Astrocyte of the cerebellum (primary cell): ENCODE results near the gene KCNJ1.

ENCODE experiments used
- DNase-seq: peaks from one replicate; pipeline ENCODE4 v3.0.0-alpha.2; 2011; ENCODE audit warnings: low read depth
- H3K4me3 ChIP-seq: 2 replicates; pipeline ENCODE4 v1.5.1; 2011; ENCODE audit warnings: mild to moderate bottlenecking, low read depth, low read length, moderate library complexity
- in situ Hi-C: cut with HindIII; loops from 2 replicates; pipeline ENCODE4 v1.10.0; 2017; ENCODE audit warnings: low sequenced_read_pairs
- TF ChIP-seq, protein P1 (sequence below): IDR thresholded peaks from 2 replicates; pipeline ENCODE4 v1.5.1; 2012; ENCODE audit warnings: low read length, low read depth, moderate library complexity, mild to moderate bottlenecking; ENCODE audit errors: missing control alignments

Gene KCNJ1

DNA sequence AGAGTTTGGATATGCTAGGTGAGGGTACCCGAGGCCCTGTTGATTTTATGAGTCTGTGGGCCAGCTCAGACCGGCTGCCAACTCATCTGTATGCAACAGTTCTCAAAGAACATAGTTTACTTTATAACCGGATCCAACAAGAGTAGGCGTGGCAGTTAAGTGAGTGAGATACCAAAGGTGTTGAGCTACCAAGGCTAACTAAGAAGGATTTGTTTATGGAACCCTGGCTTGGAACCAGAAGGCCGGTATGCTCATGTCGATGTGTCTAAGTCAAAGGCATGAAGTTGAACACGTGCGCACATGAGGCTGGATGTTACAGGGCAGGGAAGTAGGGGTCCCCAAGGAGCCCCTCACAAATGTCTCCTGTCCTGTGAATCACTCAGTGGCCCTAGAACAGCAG, at the start of gene KCNJ1:
Gene KCNJ1 (minus strand): TSS at position 20 of the 400 bp plus-strand sequence. CDS start 27,053 bp downstream, outside the sequence.
- in situ Hi-C loops, result no loop called here

DNA sequence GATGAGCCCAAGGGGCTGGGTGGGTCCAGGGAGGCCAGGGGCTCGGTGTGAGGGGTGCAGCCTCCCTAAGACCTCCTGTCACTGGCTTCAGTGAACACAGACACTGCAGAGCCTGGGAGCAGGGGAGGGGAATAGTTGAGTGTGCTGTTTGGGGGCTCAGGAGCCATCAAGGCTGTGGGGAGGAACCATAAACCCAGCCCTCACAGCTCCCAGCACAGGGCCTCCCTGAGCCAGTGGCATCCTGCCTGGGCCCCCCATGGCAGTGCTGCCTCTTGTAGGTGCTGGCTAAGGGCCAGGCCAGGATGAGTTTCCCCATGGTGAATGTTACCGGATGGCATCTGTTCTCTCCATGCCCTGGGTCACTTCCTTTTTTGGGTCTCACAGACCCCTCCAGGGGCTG, 49.6 kb upstream of the KCNJ1 start:
- DNase-seq, result no peak
- H3K4me3 ChIP-seq, result no peak overlapping the region
- in situ Hi-C loops, result no loop called here
- TF ChIP-seq, protein P1, sequence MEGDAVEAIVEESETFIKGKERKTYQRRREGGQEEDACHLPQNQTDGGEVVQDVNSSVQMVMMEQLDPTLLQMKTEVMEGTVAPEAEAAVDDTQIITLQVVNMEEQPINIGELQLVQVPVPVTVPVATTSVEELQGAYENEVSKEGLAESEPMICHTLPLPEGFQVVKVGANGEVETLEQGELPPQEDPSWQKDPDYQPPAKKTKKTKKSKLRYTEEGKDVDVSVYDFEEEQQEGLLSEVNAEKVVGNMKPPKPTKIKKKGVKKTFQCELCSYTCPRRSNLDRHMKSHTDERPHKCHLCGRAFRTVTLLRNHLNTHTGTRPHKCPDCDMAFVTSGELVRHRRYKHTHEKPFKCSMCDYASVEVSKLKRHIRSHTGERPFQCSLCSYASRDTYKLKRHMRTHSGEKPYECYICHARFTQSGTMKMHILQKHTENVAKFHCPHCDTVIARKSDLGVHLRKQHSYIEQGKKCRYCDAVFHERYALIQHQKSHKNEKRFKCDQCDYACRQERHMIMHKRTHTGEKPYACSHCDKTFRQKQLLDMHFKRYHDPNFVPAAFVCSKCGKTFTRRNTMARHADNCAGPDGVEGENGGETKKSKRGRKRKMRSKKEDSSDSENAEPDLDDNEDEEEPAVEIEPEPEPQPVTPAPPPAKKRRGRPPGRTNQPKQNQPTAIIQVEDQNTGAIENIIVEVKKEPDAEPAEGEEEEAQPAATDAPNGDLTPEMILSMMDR, result no peak

More for the DNA sequence above, at the start of gene KCNJ1:
- TF ChIP-seq, protein P1, result no peak
- no peak within 1 kb of the TSS for H3K4me3 ChIP-seq
- DNase-seq, result no peak

DNA sequence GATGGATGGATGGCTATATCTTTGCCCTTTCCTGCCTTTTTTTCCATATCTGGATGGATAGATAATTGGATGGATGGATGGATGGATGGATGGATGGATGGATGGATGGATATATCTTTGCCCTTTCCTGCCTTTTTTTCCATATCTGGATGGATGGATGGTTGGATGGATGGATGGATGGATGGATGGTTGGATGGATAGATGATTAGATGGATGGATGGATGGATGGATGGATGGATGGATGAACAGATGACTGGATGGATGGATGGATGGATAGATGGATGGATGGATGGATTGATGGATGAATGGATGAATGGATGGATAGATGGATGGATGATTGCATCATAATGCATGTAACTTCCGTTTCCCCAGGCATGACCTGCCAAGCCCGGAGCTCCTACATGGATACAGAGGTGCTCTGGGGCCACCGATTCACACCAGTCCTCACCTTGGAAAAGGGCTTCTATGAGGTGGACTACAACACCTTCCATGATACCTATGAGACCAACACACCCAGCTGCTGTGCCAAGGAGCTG, 49.0 kb upstream of the KCNJ1 start:
- TF ChIP-seq, protein P1, result no peak
- no peak overlapping the region for H3K4me3 ChIP-seq
- in situ Hi-C loops, result no loop called here
- no peak for DNase-seq

DNA sequence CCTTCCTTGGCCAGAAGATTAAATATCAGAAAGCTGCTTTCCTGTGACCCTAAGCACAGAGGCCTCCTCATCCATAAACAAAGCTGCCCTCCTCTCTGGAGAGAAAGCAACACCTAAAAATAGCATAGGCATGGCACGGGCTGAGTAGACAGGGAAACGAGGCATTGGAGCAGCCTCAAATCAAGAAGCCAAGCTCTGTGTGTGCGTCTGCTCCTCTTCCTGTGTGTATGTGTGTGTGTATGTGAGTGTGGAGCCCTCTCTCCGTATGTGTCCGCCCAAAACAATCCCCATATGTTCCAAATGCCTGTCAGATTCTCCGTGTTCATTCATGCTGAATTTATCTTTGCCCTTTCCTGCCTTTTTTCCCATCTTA, 48.0 kb upstream of the KCNJ1 start:
- in situ Hi-C loops, result no loop called here
- TF ChIP-seq, protein P1, result no peak

DNA sequence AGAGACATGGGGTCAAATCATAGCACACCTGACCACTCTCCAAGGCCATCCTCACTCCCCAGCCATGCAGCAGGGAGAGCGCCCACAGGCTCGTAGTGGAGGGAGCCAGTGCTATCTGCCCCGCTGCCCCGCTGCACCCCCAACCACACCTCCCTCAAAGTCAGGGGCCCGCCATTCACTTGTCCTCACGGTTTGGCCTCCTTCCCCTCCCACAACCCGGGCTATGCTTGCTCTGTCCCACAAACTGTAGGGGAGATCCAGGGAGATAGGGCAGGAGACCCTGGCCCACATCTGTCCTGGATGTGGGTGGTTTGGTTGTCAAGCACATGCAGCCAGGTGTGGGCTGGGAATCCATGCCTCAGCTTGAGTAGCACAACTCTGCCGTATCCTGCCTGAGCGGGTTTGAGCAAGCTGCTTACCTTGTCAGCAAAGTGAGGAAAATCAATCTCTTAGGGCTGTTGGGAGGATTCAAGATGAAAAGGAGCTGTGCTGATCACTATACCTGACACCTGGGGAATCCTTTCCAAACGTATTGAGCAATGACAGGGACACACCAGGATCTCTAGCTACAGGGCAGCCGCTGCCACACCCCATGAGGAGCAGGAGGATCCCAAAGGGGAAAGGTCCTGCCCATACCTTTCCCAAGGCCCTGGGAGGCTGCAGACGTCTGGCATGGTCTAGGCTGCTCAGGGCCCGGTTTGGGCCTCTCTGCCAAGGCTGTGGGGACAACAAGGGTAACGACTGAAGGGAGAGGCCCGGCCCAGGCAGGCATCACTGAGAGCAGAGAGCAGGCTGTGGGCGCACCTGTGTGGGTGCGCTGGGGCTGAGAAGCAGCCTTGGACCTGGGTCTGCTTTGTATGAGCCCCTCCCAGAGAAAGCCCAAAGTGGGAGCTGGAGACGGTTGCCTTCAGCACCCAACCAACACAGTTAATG, 47.4 kb upstream of the KCNJ1 start:
- no peak for DNase-seq
- in situ Hi-C loops, result no loop called here
- no peak overlapping the region for H3K4me3 ChIP-seq
- TF ChIP-seq, protein P1, result no peak

More for the DNA sequence above, 48.0 kb upstream of the KCNJ1 start:
- no peak overlapping the region for H3K4me3 ChIP-seq
- DNase-seq, result no peak

DNA sequence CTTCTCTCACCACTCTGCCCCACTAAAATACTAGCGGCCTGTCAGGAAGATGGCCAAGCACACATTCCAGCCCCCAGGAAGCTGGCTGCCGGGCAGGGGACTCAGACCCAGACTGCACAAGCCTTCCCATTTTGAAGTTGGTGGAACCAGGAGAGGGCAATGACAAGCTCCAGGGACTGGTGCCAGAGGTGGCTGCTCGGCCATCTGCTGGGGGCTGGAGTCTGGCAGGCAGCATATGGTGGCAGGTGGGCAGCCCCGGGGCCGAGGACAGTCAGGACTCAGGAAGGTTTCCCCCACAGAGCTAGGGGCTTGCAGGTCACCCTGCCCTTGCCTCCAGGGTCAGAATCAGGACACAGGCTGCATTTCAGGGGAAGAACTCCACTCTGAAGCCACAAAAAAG, 46.7 kb upstream of the KCNJ1 start:
- H3K4me3 ChIP-seq, result no peak overlapping the region
- DNase-seq, result no peak
- TF ChIP-seq, protein P1, result no peak
- in situ Hi-C loops, result no loop called here
